T-helper 9 cell (primary cell): ENCODE data around the gene COPS7B.

Experiments
- DNase-seq: peaks from one replicate; pipeline ENCODE4 v3.0.0-alpha.2; 2020

Gene COPS7B

GRCh38 chr2:231786917-231787292, 660 bp downstream of the COPS7B start:
- no peak for DNase-seq

GRCh38 chr2:231791107-231791506, 4.9 kb downstream of the COPS7B start:
- DNase-seq: no peak

- no peak for DNase-seq
Measured at GRCh38 chr2:231794383-231794782, 8.1 kb downstream of the COPS7B start.

GRCh38 chr2:231795525-231796327, 9.5 kb downstream of the COPS7B start:
- no peak for DNase-seq

DNA sequence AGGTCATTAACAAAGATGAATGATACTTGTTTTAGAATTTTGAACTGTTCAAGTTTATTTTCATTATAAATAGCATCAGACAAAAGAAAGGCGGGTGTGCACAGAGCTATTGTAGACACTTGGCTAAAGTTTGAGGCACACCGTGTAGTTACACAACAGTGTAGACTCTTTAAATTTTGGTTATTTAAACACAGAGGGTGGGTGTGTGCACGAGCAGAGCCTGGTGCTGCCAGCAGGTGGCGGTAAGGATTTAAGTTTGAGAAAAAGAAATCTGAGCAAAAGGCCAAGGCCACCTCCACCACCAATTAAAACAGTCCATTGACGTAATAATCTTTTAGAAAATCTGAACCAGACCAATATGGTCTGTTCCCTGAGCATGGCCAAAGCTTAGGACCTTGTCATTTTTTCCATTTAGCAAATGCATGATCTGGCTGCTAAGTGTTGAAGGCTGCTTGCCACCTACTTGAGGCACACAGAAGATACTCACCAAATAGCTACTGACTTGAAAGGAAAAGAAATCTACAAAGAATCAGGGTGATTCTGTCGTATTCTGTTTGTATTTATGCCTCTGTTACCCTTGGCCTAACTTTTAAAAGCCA, 14.3 kb downstream of the COPS7B start:
- peak; percentile 16 for DNase-seq

GRCh38 chr2:231803501-231804138, 17.4 kb downstream of the COPS7B start:
- DNase-seq: no peak

GRCh38 chr2:231807020-231807419, 20.8 kb downstream of the COPS7B start:
- no peak for DNase-seq

DNA sequence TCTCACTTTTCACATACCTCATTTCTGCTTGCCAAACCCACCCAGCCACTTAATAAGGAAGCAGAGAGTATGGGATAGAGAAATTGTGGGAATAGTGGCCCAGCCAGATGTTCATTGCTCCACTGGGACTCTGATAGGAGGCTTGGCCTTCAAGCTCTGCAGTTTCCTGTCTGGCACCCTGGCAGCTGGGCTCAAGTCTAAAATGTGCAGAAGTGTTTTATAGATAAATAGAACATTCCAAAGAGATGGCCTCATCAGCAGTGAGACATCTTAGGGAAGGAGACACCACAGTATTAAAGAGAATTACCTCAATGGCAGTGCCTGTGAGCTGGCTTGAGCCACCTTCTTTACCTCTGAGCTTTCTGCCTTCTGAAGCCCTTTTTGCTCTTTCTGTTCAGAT, 24.7 kb downstream of the COPS7B start:
- DNase-seq: no peak

DNA sequence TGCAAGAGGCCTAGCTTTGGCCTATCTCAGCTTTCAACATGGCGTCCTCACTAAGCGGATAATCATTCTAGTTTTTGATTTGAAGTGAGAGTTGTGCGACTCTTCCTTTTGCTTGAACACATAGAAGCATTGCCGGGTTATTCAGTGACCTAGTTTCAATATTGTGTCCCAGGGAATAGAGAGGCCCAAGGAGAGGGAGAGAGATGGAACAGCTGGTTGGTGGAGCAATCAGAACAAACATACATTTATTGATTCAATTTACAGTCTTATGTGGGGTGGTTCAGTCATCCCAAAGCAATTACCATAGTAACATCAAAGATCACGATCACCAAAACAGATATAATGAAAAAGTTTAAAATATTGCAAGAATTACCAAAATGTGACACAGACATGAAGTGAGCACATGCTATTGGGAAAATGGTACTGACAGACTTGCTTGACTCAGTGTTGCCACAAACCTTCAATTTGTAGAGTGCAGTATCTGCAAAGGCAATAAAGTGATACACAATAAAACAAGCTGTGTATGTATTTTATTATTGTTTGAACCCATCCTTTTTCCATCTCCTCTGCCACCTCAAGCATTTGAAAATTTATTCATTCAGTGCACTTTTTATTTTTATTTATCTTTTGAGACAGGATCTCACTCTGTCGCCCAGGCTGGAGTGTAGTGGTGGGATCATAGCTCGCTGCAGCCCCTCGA, 30.2 kb downstream of the COPS7B start:
- no peak for DNase-seq

GRCh38 chr2:231819447-231820042, 33.3 kb downstream of the COPS7B start:
- no peak for DNase-seq

DNA sequence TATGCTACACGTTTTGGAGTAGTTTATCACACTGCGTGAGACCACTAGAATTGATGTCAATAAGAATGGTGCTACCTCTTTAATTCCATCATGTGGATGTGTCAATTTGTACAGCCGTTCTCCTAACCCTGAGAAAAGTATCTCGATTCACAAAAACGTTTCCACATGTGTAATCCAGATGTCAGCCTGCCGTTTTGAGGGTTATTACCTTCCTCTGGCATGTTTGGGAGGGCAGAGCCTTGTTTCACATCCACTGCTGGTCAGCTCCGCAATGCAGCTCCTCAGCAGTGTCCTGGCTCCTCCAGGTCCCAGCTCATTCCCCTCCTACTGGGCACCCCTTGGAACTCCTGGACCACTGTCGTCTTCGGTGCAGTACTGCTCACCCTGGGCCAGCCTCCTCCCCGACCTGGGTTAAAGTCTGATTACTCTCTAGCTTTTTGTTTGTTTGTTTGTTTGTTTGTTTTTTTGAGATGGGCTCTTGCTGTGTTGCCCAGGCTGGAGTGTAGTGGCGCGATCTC, 34.6 kb downstream of the COPS7B start:
- no peak for DNase-seq

GRCh38 chr2:231821908-231822307, 35.7 kb downstream of the COPS7B start:
- no peak for DNase-seq

DNA sequence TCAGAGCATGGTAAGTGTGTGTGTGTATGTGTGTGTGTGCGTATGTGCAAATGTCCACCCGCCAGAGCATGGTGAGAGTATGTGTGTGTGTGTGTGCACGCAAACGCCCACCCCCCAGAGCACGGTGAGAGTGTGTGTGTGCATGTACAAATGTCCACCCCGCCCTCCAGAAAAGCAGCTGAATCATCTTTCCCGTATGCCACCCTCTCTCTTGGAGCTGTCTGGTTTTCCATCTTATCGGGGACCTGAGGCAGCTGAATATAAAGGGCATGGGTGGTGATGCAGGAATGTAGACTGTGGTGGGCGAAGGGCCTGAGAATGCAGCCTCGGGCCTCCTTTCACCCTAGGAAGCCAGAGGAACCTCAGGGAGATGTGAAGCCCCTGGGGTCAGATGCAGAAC, 66.9 kb downstream of the COPS7B start:
- no peak for DNase-seq

- DNase-seq: no peak
Measured at GRCh38 chr2:231854616-231855125, 68.4 kb downstream of the COPS7B start.

- no peak for DNase-seq
Measured at GRCh38 chr2:231856959-231857358, 70.7 kb downstream of the COPS7B start.
